SK-N-SH (cell line): Measurements from ENCODE around the gene CYP4F11. TPM values are rescaled to one million over a fixed set of nuclear protein-coding genes. Genes with fewer than 3 reads are reported as not detected.
"Not testable (repeated sequence)": the region's sequence is repeated elsewhere in the genome, so short reads cannot be mapped to it uniquely, and the experiment has no call there.

Experiments
- CTCF ChIA-PET: fragments of 300-600, 350-600 bp; formaldehyde crosslinking; extraction: SDS; loops from one replicate; lab custom pipeline; 2021; lab: Yijun Ruan, JAX
- POLR2A ChIA-PET: fragments of 350-600 bp; sonication (Branson Sonifier 250); formaldehyde crosslinking; extraction: SDS; loops from one replicate; lab custom pipeline; 2020; ENCODE audit warnings: antibody characterized with exemption, inconsistent platforms; lab: Yijun Ruan, JAX
- DNase-seq: peaks from one replicate; pipeline ENCODE4 v3.0.0; 2012
- H2AFZ ChIP-seq: fragments of 200-600 bp; sonication (generic); 2 replicates; pipeline ENCODE4 v1.8.1; 2016; ENCODE audit warnings: antibody characterized with exemption, mild to moderate bottlenecking, low read depth
- H3F3A ChIP-seq: fragments of 200-600 bp; sonication (generic); replicated peaks from 2 replicates; pipeline ENCODE3; 2016; ENCODE audit warnings: antibody characterized with exemption, mild to moderate bottlenecking; ENCODE audit not compliant: insufficient read depth
- H3K27ac ChIP-seq, 2 experiments: fragments of 200-500 bp in 1 of 2; fragments of 200-600 bp in 1 of 2; sonication (Bioruptor generic) in 1 of 2; sonication (generic), shearing (Covaris generic) in 1 of 2; 2 replicates each; pipeline versions ENCODE4 v1.5.1 to v1.6.1; 2014 to 2016; ENCODE audit warnings: low read depth in 2 of 2, inconsistent platforms in 1 of 2, low read length in 1 of 2, mild to moderate bottlenecking in 1 of 2, mixed read lengths in 1 of 2
- H3K27me3 ChIP-seq: fragments of 200-600 bp; sonication (generic), shearing (Covaris generic); 2 replicates; pipeline ENCODE4 v1.6.1; 2016; ENCODE audit warnings: mixed run types; ENCODE audit not compliant: insufficient read depth
- H3K36me3 ChIP-seq, 2 experiments: fragments of 200-500 bp in 1 of 2; fragments of 200-600 bp in 1 of 2; sonication (Bioruptor generic) in 1 of 2; sonication (generic) in 1 of 2; replicated peaks in 1 of 2; 2 replicates each; pipeline versions ENCODE3 to v1.5.1; 2014 to 2016; ENCODE audit warnings: low read length in 1 of 2, mild to moderate bottlenecking in 1 of 2; ENCODE audit not compliant: insufficient read depth in 2 of 2, control insufficient read depth in 1 of 2
- H3K4me1 ChIP-seq, 2 experiments: fragments of 200-500 bp in 1 of 2; fragments of 200-600 bp in 1 of 2; sonication (Bioruptor generic) in 1 of 2; sonication (generic), shearing (Covaris generic) in 1 of 2; 2 replicates each; pipeline versions ENCODE4 v1.5.1 to v1.6.1; 2014 to 2016; ENCODE audit warnings: low read depth in 1 of 2, low read length in 1 of 2, mixed run types in 1 of 2; ENCODE audit not compliant: insufficient read depth in 2 of 2, control insufficient read depth in 1 of 2
- H3K4me2 ChIP-seq: fragments of 200-600 bp; sonication (generic), shearing (Covaris generic); 2 replicates; pipeline ENCODE4 v1.6.1; 2017; ENCODE audit warnings: mixed run types
- H3K4me3 ChIP-seq, 2 experiments: fragments of 200-500 bp in 1 of 2; fragments of 200-600 bp in 1 of 2; sonication (Bioruptor generic) in 1 of 2; sonication (generic), shearing (Covaris generic) in 1 of 2; 2 replicates each; pipeline versions ENCODE4 v1.5.1 to v1.8.1; 2014 to 2016; ENCODE audit warnings: low read depth in 2 of 2, inconsistent platforms in 1 of 2, low read length in 1 of 2, mild to moderate bottlenecking in 1 of 2, mixed read lengths in 1 of 2, moderate library complexity in 1 of 2
- H3K79me2 ChIP-seq: fragments of 200-600 bp; sonication (generic); 2 replicates; pipeline ENCODE4 v1.8.1; 2017; ENCODE audit warnings: mild to moderate bottlenecking; ENCODE audit not compliant: insufficient read depth
- H3K9ac ChIP-seq: fragments of 200-600 bp; sonication (generic); 2 replicates; pipeline ENCODE4 v1.6.1; 2017; ENCODE audit warnings: mixed run types
- H3K9me2 ChIP-seq: fragments of 200-600 bp; sonication (generic); 2 replicates; pipeline ENCODE4 v1.6.1; 2017; ENCODE audit warnings: mixed run types
- H3K9me3 ChIP-seq: fragments of 200-600 bp; sonication (generic); 2 replicates; pipeline ENCODE4 v1.6.1; 2017; ENCODE audit warnings: mixed run types, mild to moderate bottlenecking, moderate library complexity
- H4K20me1 ChIP-seq: fragments of 200-600 bp; sonication (generic); 2 replicates; pipeline ENCODE4 v1.6.1; 2017; ENCODE audit warnings: mild to moderate bottlenecking, mixed run types; ENCODE audit not compliant: insufficient read depth
- CHD2 ChIP-seq: fragments of 150-350 bp; IDR thresholded peaks from 2 replicates; pipeline ENCODE4 v1.6.1; 2018; ENCODE audit warnings: low read length; ENCODE audit not compliant: partially characterized antibody
- CTCF ChIP-seq: fragments of 200-600 bp; sonication (generic); IDR thresholded peaks from 2 replicates; pipeline ENCODE4 v1.6.1; 2017; ENCODE audit warnings: antibody characterized with exemption, mild to moderate bottlenecking, moderate library complexity
- ELF1 ChIP-seq: IDR thresholded peaks from 2 replicates; pipeline ENCODE4 v1.4.0; 2012
- FOSL2 ChIP-seq: IDR thresholded peaks from 2 replicates; pipeline ENCODE4 v1.4.0; 2012; ENCODE audit warnings: low read depth, mild to moderate bottlenecking, moderate library complexity, borderline replicate concordance
- FOXJ3 ChIP-seq: sonication (generic); formaldehyde crosslinking; IDR thresholded peaks from 2 replicates; pipeline ENCODE4 v1.5.1; 2020; ENCODE audit warnings: mild to moderate bottlenecking, missing genetic modification reagents
- FOXM1 ChIP-seq: IDR thresholded peaks from 2 replicates; pipeline ENCODE4 v1.4.0; 2012; ENCODE audit warnings: low read depth, mild to moderate bottlenecking
- GATA2 ChIP-seq: sonication (generic); formaldehyde crosslinking; IDR thresholded peaks from 2 replicates; pipeline ENCODE4 v1.5.0; 2020; ENCODE audit warnings: mild to moderate bottlenecking, missing genetic modification reagents
- MXI1 ChIP-seq: IDR thresholded peaks from 2 replicates; pipeline ENCODE4 v1.6.1; 2012; ENCODE audit warnings: mild to moderate bottlenecking, low read depth, low read length, improper control_type of control experiment
- POLR2AphosphoS5 ChIP-seq: IDR thresholded peaks from 2 replicates; pipeline ENCODE4 v1.6.1; 2012; ENCODE audit warnings: low read depth, low read length
- RAD21 ChIP-seq: IDR thresholded peaks from 2 replicates; pipeline ENCODE4 v1.6.1; 2012; ENCODE audit warnings: mild to moderate bottlenecking, low read length
- RCOR1 ChIP-seq: fragments of 150-350 bp; IDR thresholded peaks from 2 replicates; pipeline ENCODE4 v1.6.1; 2017; ENCODE audit warnings: antibody characterized with exemption, low read length
- REST ChIP-seq: IDR thresholded peaks from 2 replicates; pipeline ENCODE4 v1.6.1; 2012; ENCODE audit warnings: mild to moderate bottlenecking, low read depth, low read length, moderate library complexity
- SMC3 ChIP-seq: IDR thresholded peaks from 2 replicates; pipeline ENCODE4 v1.6.1; 2012; ENCODE audit warnings: low read depth, low read length, improper control_type of control experiment
- USF1 ChIP-seq: IDR thresholded peaks from 2 replicates; pipeline ENCODE4 v1.4.0; 2012; ENCODE audit warnings: low read depth, borderline replicate concordance
- USF2 ChIP-seq: fragments of 150-350 bp; IDR thresholded peaks from 2 replicates; pipeline ENCODE4 v1.6.1; 2017; ENCODE audit warnings: antibody characterized with exemption, low read length, low read depth, borderline replicate concordance
- WGBS: methylation state at CpG from one replicate; pipeline ENCODE4 v1.1.6; 2017; ENCODE audit warnings: low lambda C conversion rate; 5-methylcytosine and 5-hydroxymethylcytosine counted together
- polyA plus RNA-seq, 3 experiments: library from polyadenylated mRNA; depleted of rRNA; stranded (reverse); fragments of >200 nt; gene quantifications; 2 replicates each; pipeline ENCODE4 v1.2.3, GENCODE V29; 2012

CYP4F11 gene
- polyA plus RNA-seq, 1 of the 3 experiments (the other 2 are of a cell fraction) = 0.23 TPM

- H3K9me2 ChIP-seq = no peaks in the 10 kb centered on the region
- no peaks in the 10 kb centered on the region for H3F3A ChIP-seq
- no peak for DNase-seq
- no peaks in the 10 kb centered on the region for H4K20me1 ChIP-seq
- ChIA-PET POLR2A (no interaction called here), CTCF (no interaction called here)
- H3K9ac ChIP-seq = no peak overlapping the region
- no peaks in the 10 kb centered on the region for H3K79me2 ChIP-seq
- H3K36me3 ChIP-seq = no peaks in the 10 kb centered on the region
- H2AFZ ChIP-seq = no peak overlapping the region
- peaks cover 16% of the 10 kb centered on the region; the same call in 1 of the 2 replicates for H3K27me3 ChIP-seq
- H3K4me1 ChIP-seq = no peaks in the 10 kb centered on the region
- TF ChIP-seq SMC3 (no peak), USF1 (no peak)
- no peaks in the 10 kb centered on the region for H3K9me3 ChIP-seq
- no peak overlapping the region for H3K4me3 ChIP-seq
- no peak overlapping the region for H3K27ac ChIP-seq
- H3K4me2 ChIP-seq = no peak overlapping the region
Observed at GRCh38 chr19:15905026-15905425, 29.3 kb downstream of the CYP4F11 start.

- H4K20me1 ChIP-seq, H3K9me2 ChIP-seq, H3K27ac ChIP-seq, H3K4me3 ChIP-seq, DNase-seq, H3K79me2 ChIP-seq, H3K4me1 ChIP-seq, POLR2A ChIA-PET, H3F3A ChIP-seq, H3K36me3 ChIP-seq, H3K9ac ChIP-seq, CTCF ChIA-PET, H3K4me2 ChIP-seq, H2AFZ ChIP-seq, H3K9me3 ChIP-seq: not testable (repeated sequence)
- peaks cover 16% of the 10 kb centered on the region; the same call in 1 of the 2 replicates for H3K27me3 ChIP-seq
- 14% methylated on average over 7 of the region's 29 CpGs for WGBS
Observed at GRCh38 chr19:15902898-15903297, 31.4 kb downstream of the CYP4F11 start.

- Histone ChIP-seq H2AFZ (no peak overlapping the region), H3K9me2 (no peaks in the 10 kb centered on the region), H3K79me2 (no peaks in the 10 kb centered on the region), H3K4me2 (no peak overlapping the region), H3K36me3 (no peaks in the 10 kb centered on the region), H3K27me3 (peaks cover 16% of the 10 kb centered on the region; the same call in 1 of the 2 replicates), H3F3A (no peaks in the 10 kb centered on the region), H4K20me1 (no peaks in the 10 kb centered on the region), H3K9me3 (no peaks in the 10 kb centered on the region)
- no peak for TF ChIP-seq FOXJ3 (CRISPR knock-in tag)
- TF ChIP-seq RAD21 = no peak
- no peak for TF ChIP-seq MXI1
- no peak for TF ChIP-seq REST
- TF ChIP-seq GATA2 (CRISPR knock-in tag) = no peak
- no peak for TF ChIP-seq POLR2AphosphoS5
- no peak for TF ChIP-seq USF1
- TF ChIP-seq ELF1 = no peak
- TF ChIP-seq CHD2 = no peak
- TF ChIP-seq CTCF = no peak
- TF ChIP-seq FOXM1 = no peak
- no peak for TF ChIP-seq RCOR1
- no peak for TF ChIP-seq USF2
- TF ChIP-seq FOSL2 = no peak
- TF ChIP-seq, all 33 proteins: peak for 0
- CTCF ChIA-PET = no interaction called here
- POLR2A ChIA-PET = no interaction called here
- H3K4me3 ChIP-seq = no peak overlapping the region
- H3K4me1 ChIP-seq = no peaks in the 10 kb centered on the region
- WGBS = 14% methylated on average over 11 of the region's 11 CpGs
- no peak for DNase-seq
- H3K27ac ChIP-seq = no peak overlapping the region
- no peak overlapping the region for H3K9ac ChIP-seq
Observed at GRCh38 chr19:15902254-15902653, 32.1 kb downstream of the CYP4F11 start.
